OCI-LY3 (cell line): ENCODE results near the gene PGS1.
"Not testable (repeated sequence)": the region's sequence is repeated elsewhere in the genome, so short reads cannot be mapped to it uniquely, and the experiment has no call there.

ENCODE experiments used
- H2AFZ ChIP-seq: fragments of 200-600, 300-600 bp; shearing (Covaris generic); 2 replicates; pipeline ENCODE4 v1.6.0; 2014; ENCODE audit warnings: antibody characterized with exemption, low read depth, low read length
- H3K27ac ChIP-seq: fragments of 200-600, 300-600 bp; sonication (generic); 2 replicates; pipeline ENCODE4 v1.5.1; 2014; ENCODE audit warnings: mild to moderate bottlenecking, low read length, moderate library complexity, mixed read lengths
- H3K27me3 ChIP-seq: fragments of 200-600, 300-600 bp; sonication (generic); 2 replicates; pipeline ENCODE4 v1.6.1; 2014; ENCODE audit warnings: low read depth, low read length, mixed read lengths
- H3K36me3 ChIP-seq: fragments of 200-600, 300-600 bp; sonication (generic); replicated peaks from 2 replicates; pipeline ENCODE3; 2014; ENCODE audit warnings: low read depth, low read length, mixed read lengths
- H3K4me1 ChIP-seq: fragments of 300-600, 200-600 bp; sonication (generic); 2 replicates; pipeline ENCODE4 v1.6.1; 2014; ENCODE audit warnings: low read length, mixed read lengths
- H3K4me2 ChIP-seq: fragments of 200-600, 300-600 bp; sonication (generic); 2 replicates; pipeline ENCODE4 v1.6.1; 2014; ENCODE audit warnings: low read length, mixed read lengths
- H3K4me3 ChIP-seq: fragments of 300-600, 200-600 bp; sonication (generic); 2 replicates; pipeline ENCODE4 v1.5.1; 2014; ENCODE audit warnings: antibody characterized with exemption, mild to moderate bottlenecking, low read length, moderate library complexity
- H3K79me2 ChIP-seq: fragments of 300-600, 200-600 bp; shearing (Covaris generic); 2 replicates; pipeline ENCODE4 v1.6.1; 2014; ENCODE audit warnings: mild to moderate bottlenecking, low read length, mixed read lengths
- H3K9ac ChIP-seq: fragments of 300-600, 200-600 bp; shearing (Covaris generic); 2 replicates; pipeline ENCODE4 v1.6.0; 2014; ENCODE audit warnings: mild to moderate bottlenecking, low read length, moderate library complexity
- H3K9me3 ChIP-seq: fragments of 200-600, 300-600 bp; shearing (Covaris generic); 2 replicates; pipeline ENCODE4 v1.6.1; 2014; ENCODE audit warnings: low read length, mixed read lengths; ENCODE audit not compliant: insufficient read depth
- H4K20me1 ChIP-seq: fragments of 200-600, 300-600 bp; sonication (generic); 2 replicates; pipeline ENCODE4 v1.6.1; 2016; ENCODE audit warnings: low read length, mixed read lengths; ENCODE audit not compliant: insufficient read depth
- CTCF ChIP-seq: fragments of 200-600, 300-600 bp; sonication (generic); IDR thresholded peaks from 2 replicates; pipeline ENCODE4 v1.5.1; 2014; ENCODE audit warnings: antibody characterized with exemption, low read length, low read depth
- EZH2phosphoT487 ChIP-seq: fragments of 200-600 bp; shearing (Covaris generic); IDR thresholded peaks from 2 replicates; pipeline ENCODE4 v1.6.1; 2018; ENCODE audit warnings: antibody characterized with exemption, mixed run types, low read depth

Gene PGS1

GRCh38 chr17:78378225-78379130, at the start of gene PGS1:
PGS1 (plus strand) TSS chr17:78378649; CDS start chr17:78378666, 17 bp downstream.
- H3K9me3 ChIP-seq: no peaks in the 10 kb centered on the region
- peak within 1 kb of the TSS; percentile 96 for H2AFZ ChIP-seq
- no peak for TF ChIP-seq EZH2phosphoT487
- TF ChIP-seq CTCF: no peak
- no peaks in the 10 kb centered on the region for H4K20me1 ChIP-seq
- no peaks in the 10 kb centered on the region for H3K27me3 ChIP-seq
- H3K9ac ChIP-seq: peak within 1 kb of the TSS; percentile 87
- peak within 1 kb of the TSS; percentile 100 for H3K4me3 ChIP-seq
- H3K79me2 ChIP-seq: peaks cover 53% of the 10 kb centered on the region
- peaks cover 8% of the 10 kb centered on the region for H3K36me3 ChIP-seq
- H3K4me2 ChIP-seq: peak within 1 kb of the TSS; percentile 89
- H3K4me1 ChIP-seq: peaks cover 57% of the 10 kb centered on the region
- H3K27ac ChIP-seq: peak within 1 kb of the TSS; percentile 97

- H4K20me1 ChIP-seq: no peaks in the 10 kb centered on the region
- H3K4me1 ChIP-seq: peaks cover 29% of the 10 kb centered on the region
- H3K36me3 ChIP-seq: no peaks in the 10 kb centered on the region
- no peak for TF ChIP-seq CTCF
- TF ChIP-seq EZH2phosphoT487: no peak
- H3K27ac ChIP-seq: no peak overlapping the region
- no peaks in the 10 kb centered on the region for H3K27me3 ChIP-seq
- H2AFZ ChIP-seq: no peak overlapping the region
- H3K4me2 ChIP-seq: no peak overlapping the region
- no peaks in the 10 kb centered on the region for H3K79me2 ChIP-seq
- H3K9ac ChIP-seq: no peak overlapping the region
- H3K9me3 ChIP-seq: no peaks in the 10 kb centered on the region
- no peak overlapping the region for H3K4me3 ChIP-seq
Measured at GRCh38 chr17:78329263-78330059, 49.0 kb upstream of the PGS1 start.

- TF ChIP-seq CTCF (no peak), EZH2phosphoT487 (no peak)
Measured at GRCh38 chr17:78330570-78331224, 47.8 kb upstream of the PGS1 start.

GRCh38 chr17:78331355-78331754, 47.1 kb upstream of the PGS1 start:
- not testable (repeated sequence) for H2AFZ ChIP-seq, H3K4me2 ChIP-seq, H3K27me3 ChIP-seq, H3K9me3 ChIP-seq, H3K9ac ChIP-seq, H3K27ac ChIP-seq, H3K4me3 ChIP-seq, H3K79me2 ChIP-seq, H4K20me1 ChIP-seq, H3K36me3 ChIP-seq
- H3K4me1 ChIP-seq: peaks cover 31% of the 10 kb centered on the region

More at GRCh38 chr17:78330570-78331224, 47.8 kb upstream of the PGS1 start:
- H3K9me3 ChIP-seq: no peaks in the 10 kb centered on the region
- no peak overlapping the region for H2AFZ ChIP-seq
- no peaks in the 10 kb centered on the region for H4K20me1 ChIP-seq
- no peaks in the 10 kb centered on the region for H3K27me3 ChIP-seq
- no peak overlapping the region for H3K4me2 ChIP-seq
- no peak overlapping the region for H3K27ac ChIP-seq
- no peak overlapping the region for H3K4me3 ChIP-seq
- H3K9ac ChIP-seq: no peak overlapping the region
- H3K36me3 ChIP-seq: no peaks in the 10 kb centered on the region
- H3K4me1 ChIP-seq: peaks cover 30% of the 10 kb centered on the region
- no peaks in the 10 kb centered on the region for H3K79me2 ChIP-seq
